GM12878 (cell line): ENCODE measurements around the gene SPRY2. TPM values are rescaled to one million over a fixed set of nuclear protein-coding genes. Genes with fewer than 3 reads are reported as not detected.

Experiments
- BHLHE40 ChIP-seq, 2 experiments: fragments of 450-650 bp in 1 of 2; IDR thresholded peaks; 2 replicates each; pipeline ENCODE4 v1.6.1; 2011 to 2017; ENCODE audit warnings: low read depth in 2 of 2, borderline replicate concordance in 1 of 2, improper control_type of control experiment in 1 of 2, low read length in 1 of 2, mild to moderate bottlenecking in 1 of 2
- CBX3 ChIP-seq: fragments of 200-600 bp; sonication (generic); IDR thresholded peaks from 2 replicates; pipeline ENCODE4 v1.6.1; 2016; ENCODE audit warnings: low read depth, borderline replicate concordance
- CHD2 ChIP-seq: IDR thresholded peaks from 2 replicates; pipeline ENCODE4 v1.6.1; 2011; ENCODE audit warnings: low read depth, low read length, improper control_type of control experiment, borderline replicate concordance
- ETV6 ChIP-seq, 2 experiments: fragments of 450-650 bp in 1 of 2; IDR thresholded peaks in 1 of 2; conservative IDR thresholded peaks in 1 of 2; 2 replicates each; pipeline ENCODE4 v1.6.1; 2014; ENCODE audit warnings: antibody characterized with exemption in 1 of 2, borderline replicate concordance in 1 of 2, low read depth in 1 of 2, mild to moderate bottlenecking in 1 of 2, moderate library complexity in 1 of 2
- EZH2 ChIP-seq: IDR thresholded peaks from 2 replicates; pipeline ENCODE4 v1.6.1; 2012; ENCODE audit warnings: low read depth, mild to moderate bottlenecking, control low read depth, inconsistent platforms, low read length, borderline replicate concordance; ENCODE audit not compliant: control insufficient read depth
- IKZF1 ChIP-seq: fragments of 450-650 bp; conservative IDR thresholded peaks from 2 replicates; pipeline ENCODE4 v1.6.1; 2017; ENCODE audit warnings: antibody characterized with exemption, mild to moderate bottlenecking
- MTA2 ChIP-seq: fragments of 450-650 bp; IDR thresholded peaks from 2 replicates; pipeline ENCODE4 v1.6.1; 2016; ENCODE audit warnings: low read depth, mild to moderate bottlenecking, moderate library complexity
- MTA3 ChIP-seq: IDR thresholded peaks from 2 replicates; pipeline ENCODE4 v1.6.1; 2012; ENCODE audit warnings: low read length, inconsistent platforms, borderline replicate concordance
- RUNX3 ChIP-seq: IDR thresholded peaks from 2 replicates; pipeline ENCODE4 v1.6.1; 2012; ENCODE audit warnings: low read length, inconsistent platforms
- SIN3A ChIP-seq: IDR thresholded peaks from 2 replicates; pipeline ENCODE4 v1.6.1; 2012; ENCODE audit warnings: low read depth, low read length, improper control_type of control experiment
- SIX5 ChIP-seq: IDR thresholded peaks from 2 replicates; pipeline ENCODE4 v1.6.1; 2011; ENCODE audit warnings: mild to moderate bottlenecking, low read depth, low read length, moderate library complexity; ENCODE audit not compliant: severe bottlenecking
- SMAD5 ChIP-seq: IDR thresholded peaks from 2 replicates; pipeline ENCODE4 v1.6.1; 2016; ENCODE audit warnings: antibody characterized with exemption, low read depth
- SP1 ChIP-seq: IDR thresholded peaks from one replicate; pipeline ENCODE4 v1.6.1; 2011; ENCODE audit warnings: low read depth, low read length
- SUZ12 ChIP-seq: fragments of 200-600 bp; sonication (generic); IDR thresholded peaks from one replicate; pipeline ENCODE4 v1.6.1; 2018; ENCODE audit warnings: antibody characterized with exemption, mild to moderate bottlenecking; ENCODE audit not compliant: unreplicated experiment
- ZNF24 ChIP-seq: fragments of 450-650 bp; IDR thresholded peaks from 2 replicates; pipeline ENCODE4 v1.6.1; 2017; ENCODE audit warnings: antibody characterized with exemption, mild to moderate bottlenecking
- ZNF622 ChIP-seq: fragments of 450-650 bp; IDR thresholded peaks from 2 replicates; pipeline ENCODE4 v1.6.1; 2017; ENCODE audit warnings: mild to moderate bottlenecking, inconsistent platforms
- polyA plus RNA-seq, 11 experiments: library from polyadenylated mRNA; depleted of rRNA in 4 of 11; unstranded in 6 of 11; stranded (reverse) in 5 of 11; fragments of >200 nt; fragmentation: Nextera tagmentation in 4 of 11; fragmentation: Illumina TruSeq in 1 of 11; extraction: Ambion mirVana in 4 of 11; extraction: Trizol in 1 of 11; gene quantifications; 1 replicate in 1 of 11; 2 replicates in 10 of 11; pipeline versions ENCODE4 v1.2.1 to v1.2.3, GENCODE V29; 2011 to 2016; ENCODE audit warnings: inconsistent platforms in 2 of 11, missing spikeins in 2 of 11, low read depth in 1 of 11
- total RNA-seq, 4 experiments: library from RNA; depleted of rRNA in 3 of 4; stranded (reverse); fragments of >200 nt in 3 of 4; fragmentation: Illumina TruSeq in 1 of 4; extraction: Trizol in 1 of 4; gene quantifications; 2 replicates each; pipeline versions ENCODE4 v1.2.1 to v1.2.3, GENCODE V29; 2013 to 2021
- TF ChIP-seq, protein P1 (sequence below): IDR thresholded peaks from 2 replicates; pipeline ENCODE4 v1.6.1; 2012; ENCODE audit warnings: improper control_type of control experiment, low read depth, low read length; ENCODE audit not compliant: insufficient replicate concordance
- TF ChIP-seq, protein P2 (sequence below): IDR thresholded peaks from 2 replicates; pipeline ENCODE4 v1.6.1; 2012; ENCODE audit warnings: low read length, inconsistent platforms
- TF ChIP-seq, protein P3 (sequence below): fragments of 450-650 bp; IDR thresholded peaks from 2 replicates; pipeline ENCODE4 v1.6.1; 2018; ENCODE audit warnings: borderline replicate concordance, mild to moderate bottlenecking; ENCODE audit not compliant: partially characterized antibody

Gene SPRY2
- total and polyA plus RNA-seq, 10 of the 15 experiments (the other 5 are each of a cell fraction or from before 2014, with no cell fraction given), result 1.8 to 82.1 (median 9.2) TPM

DNA sequence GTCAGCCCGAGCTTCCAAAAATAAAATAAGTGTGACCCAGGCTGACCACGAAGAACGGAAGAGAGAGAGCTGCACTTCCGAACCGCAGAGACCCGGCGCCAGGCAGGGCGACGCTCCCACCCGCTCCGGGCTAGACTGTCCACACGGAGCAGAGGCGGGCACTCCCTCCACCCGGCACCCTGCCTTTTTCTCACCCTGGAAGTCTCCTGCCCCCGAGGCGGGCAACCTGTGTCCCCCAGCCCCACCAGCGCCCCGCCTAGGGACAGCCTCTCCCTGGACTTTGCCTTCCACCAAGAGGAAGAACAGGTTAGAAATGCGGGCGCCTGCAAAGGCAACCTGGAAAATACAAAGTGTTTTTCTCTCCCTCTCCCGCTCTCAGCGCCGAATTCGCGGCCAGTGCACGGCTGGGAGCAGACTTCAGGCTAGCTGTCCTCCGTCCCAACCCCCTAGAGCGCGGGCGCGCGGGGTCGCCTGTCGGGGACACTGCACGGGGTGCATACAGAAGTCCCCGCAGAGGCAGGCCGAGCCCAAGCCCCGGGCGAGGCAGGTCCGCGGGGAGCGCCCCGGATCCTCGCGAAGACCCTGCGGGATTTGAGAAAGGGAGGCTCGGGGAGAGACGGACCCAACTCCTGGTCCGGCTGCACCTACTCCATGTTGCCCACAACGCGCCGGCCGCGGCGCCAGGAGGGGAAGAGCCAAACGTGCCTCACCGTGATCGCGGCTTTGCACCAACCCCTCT lies 845 bp downstream of the SPRY2 start (continued):
- TF ChIP-seq, protein P1, sequence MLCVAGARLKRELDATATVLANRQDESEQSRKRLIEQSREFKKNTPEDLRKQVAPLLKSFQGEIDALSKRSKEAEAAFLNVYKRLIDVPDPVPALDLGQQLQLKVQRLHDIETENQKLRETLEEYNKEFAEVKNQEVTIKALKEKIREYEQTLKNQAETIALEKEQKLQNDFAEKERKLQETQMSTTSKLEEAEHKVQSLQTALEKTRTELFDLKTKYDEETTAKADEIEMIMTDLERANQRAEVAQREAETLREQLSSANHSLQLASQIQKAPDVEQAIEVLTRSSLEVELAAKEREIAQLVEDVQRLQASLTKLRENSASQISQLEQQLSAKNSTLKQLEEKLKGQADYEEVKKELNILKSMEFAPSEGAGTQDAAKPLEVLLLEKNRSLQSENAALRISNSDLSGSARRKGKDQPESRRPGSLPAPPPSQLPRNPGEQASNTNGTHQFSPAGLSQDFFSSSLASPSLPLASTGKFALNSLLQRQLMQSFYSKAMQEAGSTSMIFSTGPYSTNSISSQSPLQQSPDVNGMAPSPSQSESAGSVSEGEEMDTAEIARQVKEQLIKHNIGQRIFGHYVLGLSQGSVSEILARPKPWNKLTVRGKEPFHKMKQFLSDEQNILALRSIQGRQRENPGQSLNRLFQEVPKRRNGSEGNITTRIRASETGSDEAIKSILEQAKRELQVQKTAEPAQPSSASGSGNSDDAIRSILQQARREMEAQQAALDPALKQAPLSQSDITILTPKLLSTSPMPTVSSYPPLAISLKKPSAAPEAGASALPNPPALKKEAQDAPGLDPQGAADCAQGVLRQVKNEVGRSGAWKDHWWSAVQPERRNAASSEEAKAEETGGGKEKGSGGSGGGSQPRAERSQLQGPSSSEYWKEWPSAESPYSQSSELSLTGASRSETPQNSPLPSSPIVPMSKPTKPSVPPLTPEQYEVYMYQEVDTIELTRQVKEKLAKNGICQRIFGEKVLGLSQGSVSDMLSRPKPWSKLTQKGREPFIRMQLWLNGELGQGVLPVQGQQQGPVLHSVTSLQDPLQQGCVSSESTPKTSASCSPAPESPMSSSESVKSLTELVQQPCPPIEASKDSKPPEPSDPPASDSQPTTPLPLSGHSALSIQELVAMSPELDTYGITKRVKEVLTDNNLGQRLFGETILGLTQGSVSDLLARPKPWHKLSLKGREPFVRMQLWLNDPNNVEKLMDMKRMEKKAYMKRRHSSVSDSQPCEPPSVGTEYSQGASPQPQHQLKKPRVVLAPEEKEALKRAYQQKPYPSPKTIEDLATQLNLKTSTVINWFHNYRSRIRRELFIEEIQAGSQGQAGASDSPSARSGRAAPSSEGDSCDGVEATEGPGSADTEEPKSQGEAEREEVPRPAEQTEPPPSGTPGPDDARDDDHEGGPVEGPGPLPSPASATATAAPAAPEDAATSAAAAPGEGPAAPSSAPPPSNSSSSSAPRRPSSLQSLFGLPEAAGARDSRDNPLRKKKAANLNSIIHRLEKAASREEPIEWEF, result no peak
- TF ChIP-seq SUZ12, result no peak
- TF ChIP-seq MTA2, result peak; percentile 45; the same call in 1 of the 2 replicates
- no peak for TF ChIP-seq SP1
- no peak for TF ChIP-seq EZH2
- TF ChIP-seq SMAD5, result no peak
- no peak for TF ChIP-seq MTA3
- peak; percentile 38 to 64; a peak in 3 of 4 replicates for TF ChIP-seq BHLHE40 (IDR thresholded peaks at IDR 0.05; ENCODE audit: borderline replicate concordance in 1 of 2, low read depth in 2 of 2, low read length in 1 of 2)
- TF ChIP-seq, protein P2, sequence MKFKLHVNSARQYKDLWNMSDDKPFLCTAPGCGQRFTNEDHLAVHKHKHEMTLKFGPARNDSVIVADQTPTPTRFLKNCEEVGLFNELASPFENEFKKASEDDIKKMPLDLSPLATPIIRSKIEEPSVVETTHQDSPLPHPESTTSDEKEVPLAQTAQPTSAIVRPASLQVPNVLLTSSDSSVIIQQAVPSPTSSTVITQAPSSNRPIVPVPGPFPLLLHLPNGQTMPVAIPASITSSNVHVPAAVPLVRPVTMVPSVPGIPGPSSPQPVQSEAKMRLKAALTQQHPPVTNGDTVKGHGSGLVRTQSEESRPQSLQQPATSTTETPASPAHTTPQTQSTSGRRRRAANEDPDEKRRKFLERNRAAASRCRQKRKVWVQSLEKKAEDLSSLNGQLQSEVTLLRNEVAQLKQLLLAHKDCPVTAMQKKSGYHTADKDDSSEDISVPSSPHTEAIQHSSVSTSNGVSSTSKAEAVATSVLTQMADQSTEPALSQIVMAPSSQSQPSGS, result no peak
- TF ChIP-seq RUNX3, result peak; percentile 82
- no peak for TF ChIP-seq SIX5
- TF ChIP-seq ZNF24, result no peak
- peak; percentile 26; the same call in 1 of the 2 replicates for TF ChIP-seq SIN3A
- TF ChIP-seq, protein P3, sequence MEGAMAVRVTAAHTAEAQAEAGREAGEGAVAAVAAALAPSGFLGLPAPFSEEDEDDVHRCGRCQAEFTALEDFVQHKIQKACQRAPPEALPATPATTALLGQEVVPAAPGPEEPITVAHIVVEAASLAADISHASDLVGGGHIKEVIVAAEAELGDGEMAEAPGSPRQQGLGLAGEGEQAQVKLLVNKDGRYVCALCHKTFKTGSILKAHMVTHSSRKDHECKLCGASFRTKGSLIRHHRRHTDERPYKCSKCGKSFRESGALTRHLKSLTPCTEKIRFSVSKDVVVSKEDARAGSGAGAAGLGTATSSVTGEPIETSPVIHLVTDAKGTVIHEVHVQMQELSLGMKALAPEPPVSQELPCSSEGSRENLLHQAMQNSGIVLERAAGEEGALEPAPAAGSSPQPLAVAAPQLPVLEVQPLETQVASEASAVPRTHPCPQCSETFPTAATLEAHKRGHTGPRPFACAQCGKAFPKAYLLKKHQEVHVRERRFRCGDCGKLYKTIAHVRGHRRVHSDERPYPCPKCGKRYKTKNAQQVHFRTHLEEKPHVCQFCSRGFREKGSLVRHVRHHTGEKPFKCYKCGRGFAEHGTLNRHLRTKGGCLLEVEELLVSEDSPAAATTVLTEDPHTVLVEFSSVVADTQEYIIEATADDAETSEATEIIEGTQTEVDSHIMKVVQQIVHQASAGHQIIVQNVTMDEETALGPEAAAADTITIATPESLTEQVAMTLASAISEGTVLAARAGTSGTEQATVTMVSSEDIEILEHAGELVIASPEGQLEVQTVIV, result no peak
- peak; percentile 94 for TF ChIP-seq IKZF1
- peak in 1 of 2 experiments; percentile 94; a peak in 2 of 4 replicates for TF ChIP-seq ETV6 (conservative IDR thresholded peaks at IDR 0.05 in 1 of 2, IDR thresholded peaks at IDR 0.05 in 1 of 2; ENCODE audit: borderline replicate concordance in 1 of 2, low read depth in 1 of 2)
- no peak for TF ChIP-seq CBX3
- 0 out of 2 replicates have a peak, but pooled peaks have one; percentile 23 for TF ChIP-seq CHD2
- no peak for TF ChIP-seq ZNF622
